Aortic smooth muscle cell (primary cell): ENCODE measurements around the gene P2RY1. TPM values are rescaled to one million over a fixed set of nuclear protein-coding genes. Genes with fewer than 3 reads are reported as not detected.

Experiments
- total RNA-seq: library from RNA; depleted of rRNA; stranded (reverse); fragments of >200 nt; gene quantifications from 2 replicates; pipeline ENCODE4 v1.2.3, GENCODE V29; 2014

The P2RY1 gene, protein sequence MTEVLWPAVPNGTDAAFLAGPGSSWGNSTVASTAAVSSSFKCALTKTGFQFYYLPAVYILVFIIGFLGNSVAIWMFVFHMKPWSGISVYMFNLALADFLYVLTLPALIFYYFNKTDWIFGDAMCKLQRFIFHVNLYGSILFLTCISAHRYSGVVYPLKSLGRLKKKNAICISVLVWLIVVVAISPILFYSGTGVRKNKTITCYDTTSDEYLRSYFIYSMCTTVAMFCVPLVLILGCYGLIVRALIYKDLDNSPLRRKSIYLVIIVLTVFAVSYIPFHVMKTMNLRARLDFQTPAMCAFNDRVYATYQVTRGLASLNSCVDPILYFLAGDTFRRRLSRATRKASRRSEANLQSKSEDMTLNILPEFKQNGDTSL
- 1.2 and 1.7 TPM in 2 replicates for total RNA-seq

DNA sequence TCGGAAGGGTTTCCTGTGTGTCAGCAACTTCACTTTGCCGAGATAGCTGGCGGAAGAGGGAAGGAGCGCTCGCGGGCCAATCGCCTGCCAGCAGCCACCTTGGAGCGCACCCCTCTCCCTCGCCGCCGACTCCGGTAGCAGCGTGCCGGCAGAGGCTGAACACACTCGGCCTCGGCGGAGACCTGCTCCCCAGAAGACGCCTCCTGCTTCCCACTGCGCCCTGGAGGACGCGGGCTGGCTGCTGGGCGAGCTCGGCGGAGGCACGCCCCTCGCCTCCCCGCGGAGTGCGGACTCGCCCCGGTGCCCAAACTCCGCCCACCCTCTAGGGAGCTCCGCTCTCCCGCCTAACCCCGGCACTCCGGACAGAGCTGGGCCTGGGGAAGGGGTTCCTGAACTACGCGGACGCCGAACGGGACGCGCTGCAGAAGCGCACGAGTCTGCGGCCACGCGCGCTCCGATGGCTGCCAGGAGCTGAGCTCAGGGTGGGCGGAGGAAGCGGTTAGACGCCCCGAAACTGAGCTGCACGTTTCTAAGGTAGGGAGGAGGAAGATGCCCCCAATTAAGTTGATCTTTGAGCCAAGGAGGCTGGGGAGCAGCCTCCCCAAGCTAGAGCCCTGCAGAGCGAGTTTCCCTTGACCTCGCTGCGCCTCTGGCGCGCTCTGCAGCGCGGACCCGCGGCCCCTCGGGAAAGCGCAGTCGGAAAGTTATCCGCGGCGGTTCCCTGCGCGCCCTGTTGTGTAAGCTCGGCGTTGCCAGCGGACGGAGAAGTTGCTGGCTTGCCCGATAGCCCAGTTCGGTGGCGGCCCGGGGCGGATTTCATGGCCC, at the start of gene P2RY1:
Gene P2RY1, plus strand, starts transcription at position 356 of the 825 bp plus-strand sequence. CDS start 652 bp downstream, outside the sequence.

